Neural cell (in vitro differentiated cells): ENCODE data around the gene PFKFB1. TPM values are rescaled to one million over a fixed set of nuclear protein-coding genes. Genes with fewer than 3 reads are reported as not detected.

ENCODE experiments used
- H2AFZ ChIP-seq: fragments of 200-600, 300-800 bp; sonication (generic), shearing (Covaris generic); 2 replicates; pipeline ENCODE4 v1.6.0; 2014; ENCODE audit warnings: low read depth, mild to moderate bottlenecking, antibody characterized with exemption, low read length, moderate library complexity
- H3F3A ChIP-seq: fragments of 200-600 bp; shearing (Covaris generic); 2 replicates; pipeline ENCODE4 v1.6.1; 2016; ENCODE audit warnings: mild to moderate bottlenecking, moderate library complexity, mixed read lengths, antibody characterized with exemption, low read length; ENCODE audit not compliant: insufficient read depth, poor library complexity, severe bottlenecking
- H3K27ac ChIP-seq: fragments of 200-600, 300-800 bp; sonication (generic), shearing (Covaris generic); 2 replicates; pipeline ENCODE4 v1.5.1; 2014; ENCODE audit warnings: mild to moderate bottlenecking, low read length, moderate library complexity
- H3K27me3 ChIP-seq: fragments of 300-800, 200-600 bp; sonication (generic), shearing (Covaris generic); 2 replicates; pipeline ENCODE4 v1.6.0; 2014; ENCODE audit warnings: mild to moderate bottlenecking, low read depth, low read length, moderate library complexity; ENCODE audit not compliant: insufficient read depth
- H3K36me3 ChIP-seq: fragments of 300-800, 200-600 bp; sonication (generic), shearing (Covaris generic); 2 replicates; pipeline ENCODE4 v1.5.1; 2014; ENCODE audit warnings: mild to moderate bottlenecking, antibody characterized with exemption, low read length, moderate library complexity; ENCODE audit not compliant: insufficient read depth
- H3K4me2 ChIP-seq: fragments of 300-800, 200-600 bp; sonication (generic), shearing (Covaris generic); 2 replicates; pipeline ENCODE4 v1.6.0; 2014; ENCODE audit warnings: mild to moderate bottlenecking, low read length
- H3K4me3 ChIP-seq: fragments of 300-800, 200-600 bp; sonication (generic), shearing (Covaris generic); 2 replicates; pipeline ENCODE4 v1.5.1; 2014; ENCODE audit warnings: mild to moderate bottlenecking, low read length, moderate library complexity
- H3K79me2 ChIP-seq: fragments of 200-600 bp; shearing (Covaris generic); replicated peaks from 2 replicates; pipeline ENCODE4 v1.6.0; 2014; ENCODE audit warnings: mild to moderate bottlenecking, low read length, moderate library complexity; ENCODE audit not compliant: insufficient read depth
- H3K9ac ChIP-seq: fragments of 300-800, 200-600 bp; sonication (generic), shearing (Covaris generic); 2 replicates; pipeline ENCODE4 v1.6.1; 2016; ENCODE audit warnings: mild to moderate bottlenecking, low read length, mixed read lengths
- H3K9me2 ChIP-seq: fragments of 200-600 bp; shearing (Covaris generic); 2 replicates; pipeline ENCODE4 v1.6.1; 2016; ENCODE audit warnings: mild to moderate bottlenecking, low read length, mixed read lengths; ENCODE audit not compliant: insufficient read depth
- H3K9me3 ChIP-seq: fragments of 200-600, 300-800 bp; sonication (generic), shearing (Covaris generic); 2 replicates; pipeline ENCODE4 v1.6.1; 2016; ENCODE audit warnings: mild to moderate bottlenecking, mixed run types, low read length, moderate library complexity, mixed read lengths
- H4K20me1 ChIP-seq: fragments of 200-600 bp; shearing (Covaris generic); 2 replicates; pipeline ENCODE4 v1.6.1; 2016; ENCODE audit warnings: mild to moderate bottlenecking, mixed run types; ENCODE audit not compliant: insufficient read depth
- CTCF ChIP-seq: fragments of 450-650 bp; IDR thresholded peaks from 2 replicates; pipeline ENCODE4 v1.5.1; 2014; ENCODE audit warnings: antibody characterized with exemption, mild to moderate bottlenecking, moderate library complexity; ENCODE audit not compliant: poor library complexity, severe bottlenecking
- EP300 ChIP-seq: fragments of 450-650 bp; conservative IDR thresholded peaks from 2 replicates; pipeline ENCODE4 v1.6.1; 2014; ENCODE audit warnings: antibody characterized with exemption, mild to moderate bottlenecking, moderate library complexity; ENCODE audit not compliant: poor library complexity, severe bottlenecking
- EZH2 ChIP-seq: fragments of 200-600, 300-800 bp; shearing (Covaris generic), sonication (generic); IDR thresholded peaks from 2 replicates; pipeline ENCODE4 v1.6.1; 2014; ENCODE audit warnings: antibody characterized with exemption, low read length, borderline replicate concordance, mild to moderate bottlenecking; ENCODE audit not compliant: insufficient read depth, poor library complexity, severe bottlenecking
- MXI1 ChIP-seq: fragments of 450-650 bp; conservative IDR thresholded peaks from 2 replicates; pipeline ENCODE4 v1.6.1; 2014; ENCODE audit warnings: antibody characterized with exemption, mild to moderate bottlenecking; ENCODE audit not compliant: poor library complexity, severe bottlenecking
- POLR2AphosphoS5 ChIP-seq: IDR thresholded peaks from 2 replicates; pipeline ENCODE4 v1.6.1; 2012
- RAD21 ChIP-seq: fragments of 450-650 bp; conservative IDR thresholded peaks from 2 replicates; pipeline ENCODE4 v1.6.1; 2014; ENCODE audit warnings: antibody characterized with exemption, mild to moderate bottlenecking, moderate library complexity
- SMC3 ChIP-seq: fragments of 450-650 bp; conservative IDR thresholded peaks from 2 replicates; pipeline ENCODE4 v1.6.1; 2014; ENCODE audit warnings: antibody characterized with exemption, mild to moderate bottlenecking, moderate library complexity; ENCODE audit not compliant: poor library complexity
- TAF1 ChIP-seq: IDR thresholded peaks from 2 replicates; pipeline ENCODE4 v1.6.1; 2012; ENCODE audit warnings: low read depth
- polyA plus RNA-seq: library from polyadenylated mRNA; depleted of rRNA; stranded (reverse); fragments of >200 nt; gene quantifications from 2 replicates; pipeline ENCODE4 v1.2.3, GENCODE V29; 2014
- TF ChIP-seq, protein P1 (sequence below): IDR thresholded peaks from 2 replicates; pipeline ENCODE4 v1.6.1; 2012; ENCODE audit warnings: borderline replicate concordance

Gene PFKFB1
- polyA plus RNA-seq, 1 donor from 2014 or later, result 0.51 TPM

- no peak overlapping the region for H3K27ac ChIP-seq
- TF ChIP-seq POLR2AphosphoS5 (no peak), MXI1 (no peak), EZH2 (no peak), CTCF (no peak), RAD21 (no peak), EP300 (no peak), TAF1 (no peak), SMC3 (no peak)
- TF ChIP-seq, protein P1, sequence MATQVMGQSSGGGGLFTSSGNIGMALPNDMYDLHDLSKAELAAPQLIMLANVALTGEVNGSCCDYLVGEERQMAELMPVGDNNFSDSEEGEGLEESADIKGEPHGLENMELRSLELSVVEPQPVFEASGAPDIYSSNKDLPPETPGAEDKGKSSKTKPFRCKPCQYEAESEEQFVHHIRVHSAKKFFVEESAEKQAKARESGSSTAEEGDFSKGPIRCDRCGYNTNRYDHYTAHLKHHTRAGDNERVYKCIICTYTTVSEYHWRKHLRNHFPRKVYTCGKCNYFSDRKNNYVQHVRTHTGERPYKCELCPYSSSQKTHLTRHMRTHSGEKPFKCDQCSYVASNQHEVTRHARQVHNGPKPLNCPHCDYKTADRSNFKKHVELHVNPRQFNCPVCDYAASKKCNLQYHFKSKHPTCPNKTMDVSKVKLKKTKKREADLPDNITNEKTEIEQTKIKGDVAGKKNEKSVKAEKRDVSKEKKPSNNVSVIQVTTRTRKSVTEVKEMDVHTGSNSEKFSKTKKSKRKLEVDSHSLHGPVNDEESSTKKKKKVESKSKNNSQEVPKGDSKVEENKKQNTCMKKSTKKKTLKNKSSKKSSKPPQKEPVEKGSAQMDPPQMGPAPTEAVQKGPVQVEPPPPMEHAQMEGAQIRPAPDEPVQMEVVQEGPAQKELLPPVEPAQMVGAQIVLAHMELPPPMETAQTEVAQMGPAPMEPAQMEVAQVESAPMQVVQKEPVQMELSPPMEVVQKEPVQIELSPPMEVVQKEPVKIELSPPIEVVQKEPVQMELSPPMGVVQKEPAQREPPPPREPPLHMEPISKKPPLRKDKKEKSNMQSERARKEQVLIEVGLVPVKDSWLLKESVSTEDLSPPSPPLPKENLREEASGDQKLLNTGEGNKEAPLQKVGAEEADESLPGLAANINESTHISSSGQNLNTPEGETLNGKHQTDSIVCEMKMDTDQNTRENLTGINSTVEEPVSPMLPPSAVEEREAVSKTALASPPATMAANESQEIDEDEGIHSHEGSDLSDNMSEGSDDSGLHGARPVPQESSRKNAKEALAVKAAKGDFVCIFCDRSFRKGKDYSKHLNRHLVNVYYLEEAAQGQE, result no peak
- H3K9me3 ChIP-seq, result no peaks in the 10 kb centered on the region
- no peaks in the 10 kb centered on the region for H3K9me2 ChIP-seq
- no peak overlapping the region for H3K4me3 ChIP-seq
- no peaks in the 10 kb centered on the region for H3K79me2 ChIP-seq
- no peak overlapping the region for H3K9ac ChIP-seq
- no peaks in the 10 kb centered on the region for H4K20me1 ChIP-seq
- no peaks in the 10 kb centered on the region for H3K36me3 ChIP-seq
- no peak overlapping the region for H3K4me2 ChIP-seq
- H2AFZ ChIP-seq, result no peak overlapping the region
- H3K27me3 ChIP-seq, result no peaks in the 10 kb centered on the region
- no peaks in the 10 kb centered on the region for H3F3A ChIP-seq
Observed at GRCh38 chrX:54995621-54996020, 1.6 kb upstream of the PFKFB1 start.

DNA sequence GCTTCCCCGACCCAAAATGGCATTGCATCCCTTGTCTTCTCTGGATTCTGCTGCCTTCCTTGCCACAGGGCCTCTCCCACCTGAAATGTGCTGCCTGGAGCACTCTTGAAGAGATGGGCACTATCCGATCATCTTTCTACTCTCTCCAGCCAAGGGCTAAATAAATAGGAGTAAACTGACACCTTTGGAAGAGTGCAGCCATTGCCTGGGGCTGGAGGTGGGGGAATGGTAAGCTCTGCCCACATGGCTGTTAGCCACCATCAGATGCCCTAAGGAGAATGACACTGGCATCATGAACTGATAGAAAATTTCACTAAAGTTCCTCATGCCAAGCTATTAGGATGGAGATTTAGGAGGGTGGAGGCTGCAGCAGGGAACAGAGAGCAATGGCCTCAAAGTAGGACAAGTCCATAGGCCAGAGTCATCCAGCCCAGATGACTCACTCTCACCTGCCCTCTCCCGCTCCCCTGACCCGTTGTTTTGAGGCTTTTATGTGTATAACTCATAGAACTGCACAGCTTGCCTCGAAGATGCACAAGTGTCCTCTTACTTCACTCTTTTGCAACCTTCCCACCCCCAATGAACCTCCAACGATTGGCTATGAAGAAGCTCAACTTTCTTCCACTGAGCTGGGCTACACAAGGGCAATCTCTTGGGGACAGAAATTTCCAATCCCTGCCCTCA is 822 bp upstream of the PFKFB1 start:
- no peak overlapping the region for H3K4me3 ChIP-seq
- no peaks in the 10 kb centered on the region for H3K79me2 ChIP-seq
- no peaks in the 10 kb centered on the region for H3K9me2 ChIP-seq
- no peaks in the 10 kb centered on the region for H3F3A ChIP-seq
- H3K27ac ChIP-seq, result no peak overlapping the region
- H3K36me3 ChIP-seq, result no peaks in the 10 kb centered on the region
- H2AFZ ChIP-seq, result no peak overlapping the region
- no peak overlapping the region for H3K9ac ChIP-seq
- no peaks in the 10 kb centered on the region for H4K20me1 ChIP-seq
- TF ChIP-seq TAF1 (no peak), POLR2AphosphoS5 (no peak), EZH2 (no peak), SMC3 (no peak)
- no peaks in the 10 kb centered on the region for H3K27me3 ChIP-seq
- H3K9me3 ChIP-seq, result no peaks in the 10 kb centered on the region
- no peak overlapping the region for H3K4me2 ChIP-seq
